ENCODE measurements around the gene GPR17. TPM values are rescaled to one million over a fixed set of nuclear protein-coding genes. Genes with fewer than 3 reads are reported as not detected.

Gene GPR17
- total and polyA plus RNA-seq, 2 donors (not counting 1 experiment from before 2014, with no cell fraction given), result 0.06 TPM; not detected in 1

GRCh38 chr2:127681976-127682857 is 36.3 kb downstream of the GPR17 start:
- ATAC-seq (ENCODE audit: low read depth), result no peak
- H3K27me3 Mint-ChIP-seq, result peaks cover 9% of the 10 kb centered on the region
- POLR2A ChIA-PET, result no interaction called here
- H3K27ac Mint-ChIP-seq, result no peak overlapping the region
- peaks cover 0 to 5% (median 0%) of the 10 kb centered on the region in 4 experiments for H3K27me3 ChIP-seq (replicated peaks in 1 of 4; ENCODE audit: control extremely low read depth in 1 of 4, control insufficient read depth in 3 of 4, insufficient read depth in 4 of 4, low read length in 3 of 4)
- H3K4me2 ChIP-seq (replicated peaks; ENCODE audit: low read depth, low read length, poor library complexity, severe bottlenecking), result no peak overlapping the region
- H3K36me3 ChIP-seq (replicated peaks in 1 of 2; ENCODE audit: control extremely low read depth in 1 of 2, control insufficient read depth in 1 of 2, extremely low read depth in 1 of 2, insufficient read depth in 2 of 2, low read length in 1 of 2), result no peaks in the 10 kb centered on the region
- H3K4me3 Mint-ChIP-seq, result no peak overlapping the region
- H3K4me1 ChIP-seq (ENCODE audit: control insufficient read depth in 2 of 2, insufficient read depth in 2 of 2, low read length in 2 of 2), result peaks cover 0 to 13% of the 10 kb centered on the region in 2 donors
- no peak overlapping the region for H2AFZ ChIP-seq (ENCODE audit: insufficient read depth, low read depth, low read length, poor library complexity, severe bottlenecking)
- H3K9ac ChIP-seq (ENCODE audit: low read length), result no peak overlapping the region
- intact Hi-C loops (cut with micrococcal nuclease), result no loop called here
- no peaks in the 10 kb centered on the region for H3K9me3 Mint-ChIP-seq (ENCODE audit: insufficient read depth)
- H4K20me1 ChIP-seq (ENCODE audit: control insufficient read depth, insufficient read depth, low read length, poor library complexity, severe bottlenecking), result no peaks in the 10 kb centered on the region
- no peak overlapping the region for H3K4me3 ChIP-seq (ENCODE audit: control extremely low read depth in 1 of 5, extremely low read depth in 1 of 5, insufficient read depth in 1 of 5, low read depth in 2 of 5, low read length in 4 of 5)
- CTCF ChIA-PET, result no interaction called here
- no peak overlapping the region for H3K27ac ChIP-seq (ENCODE audit: low read length in 2 of 2)
- DNase-seq, result no peak
- TF ChIP-seq EZH2 (IDR thresholded peaks at IDR 0.05; ENCODE audit: borderline replicate concordance, insufficient read depth, low read depth, low read length, poor library complexity, severe bottlenecking) (no peak), CTCF (IDR thresholded peaks at IDR 0.05) (no peak)
- H3K9me3 ChIP-seq (ENCODE audit: control extremely low read depth in 1 of 3, control insufficient read depth in 2 of 3, insufficient read depth in 1 of 3, low read length in 2 of 3), result no peaks in the 10 kb centered on the region
- 87% methylated on average over 4 of the region's 6 CpGs for WGBS (ENCODE audit: insufficient coverage)
- peaks cover 8% of the 10 kb centered on the region for H3K4me1 Mint-ChIP-seq
- H3K79me2 ChIP-seq (ENCODE audit: control insufficient read depth, insufficient read depth, low read length), result no peaks in the 10 kb centered on the region

GRCh38 chr2:127683056-127683455 is 37.1 kb downstream of the GPR17 start:
- CTCF ChIA-PET, result no interaction called here
- Mint-ChIP-seq H3K9me3 (ENCODE audit: insufficient read depth) (no peaks in the 10 kb centered on the region), H3K27ac (no peak overlapping the region), H3K27me3 (peaks cover 7% of the 10 kb centered on the region), H3K4me1 (peaks cover 8% of the 10 kb centered on the region), H3K4me3 (no peak overlapping the region)
- POLR2A ChIA-PET, result no interaction called here
- H3K36me3 ChIP-seq (replicated peaks in 1 of 2; ENCODE audit: control extremely low read depth in 1 of 2, control insufficient read depth in 1 of 2, extremely low read depth in 1 of 2, insufficient read depth in 2 of 2, low read length in 1 of 2), result no peaks in the 10 kb centered on the region
- intact Hi-C loops (cut with micrococcal nuclease), result no loop called here
- H3K27me3 ChIP-seq (replicated peaks in 1 of 4; ENCODE audit: control extremely low read depth in 1 of 4, control insufficient read depth in 3 of 4, insufficient read depth in 4 of 4, low read length in 3 of 4), result peaks cover 0 to 5% (median 0%) of the 10 kb centered on the region in 4 experiments
- ATAC-seq (ENCODE audit: low read depth) (no peak), DNase-seq (no peak)
- no peak for TF ChIP-seq CTCF (IDR thresholded peaks at IDR 0.05)
- TF ChIP-seq EZH2 (IDR thresholded peaks at IDR 0.05; ENCODE audit: borderline replicate concordance, insufficient read depth, low read depth, low read length, poor library complexity, severe bottlenecking), result no peak
- peaks cover 0 to 13% of the 10 kb centered on the region in 2 donors for H3K4me1 ChIP-seq (ENCODE audit: control insufficient read depth in 2 of 2, insufficient read depth in 2 of 2, low read length in 2 of 2)
- H3K9me3 ChIP-seq (ENCODE audit: control extremely low read depth in 1 of 3, control insufficient read depth in 2 of 3, insufficient read depth in 1 of 3, low read length in 2 of 3), result no peaks in the 10 kb centered on the region
- no peak overlapping the region for H3K27ac ChIP-seq (ENCODE audit: low read length in 2 of 2)
- no peak overlapping the region for H3K4me2 ChIP-seq (replicated peaks; ENCODE audit: low read depth, low read length, poor library complexity, severe bottlenecking)
- no peak overlapping the region for H2AFZ ChIP-seq (ENCODE audit: insufficient read depth, low read depth, low read length, poor library complexity, severe bottlenecking)
- no peaks in the 10 kb centered on the region for H3K79me2 ChIP-seq (ENCODE audit: control insufficient read depth, insufficient read depth, low read length)
- no peak overlapping the region for H3K4me3 ChIP-seq (ENCODE audit: control extremely low read depth in 1 of 5, extremely low read depth in 1 of 5, insufficient read depth in 1 of 5, low read depth in 2 of 5, low read length in 4 of 5)
- H3K9ac ChIP-seq (ENCODE audit: low read length), result no peak overlapping the region
- H4K20me1 ChIP-seq (ENCODE audit: control insufficient read depth, insufficient read depth, low read length, poor library complexity, severe bottlenecking), result no peaks in the 10 kb centered on the region

Data from B cell (primary cell).